Astrocyte of the cerebellum (primary cell): Measurements from ENCODE around the gene CLEC4A.
"Not testable (repeated sequence)": the region's sequence is repeated elsewhere in the genome, so short reads cannot be mapped to it uniquely, and the experiment has no call there.

Experiments
- DNase-seq: peaks from one replicate; pipeline ENCODE4 v3.0.0-alpha.2; 2011; ENCODE audit warnings: low read depth
- H3K4me3 ChIP-seq: 2 replicates; pipeline ENCODE4 v1.5.1; 2011; ENCODE audit warnings: mild to moderate bottlenecking, low read depth, low read length, moderate library complexity
- in situ Hi-C: cut with HindIII; loops from 2 replicates; pipeline ENCODE4 v1.10.0; 2017; ENCODE audit warnings: low sequenced_read_pairs
- TF ChIP-seq, protein P1 (sequence below): IDR thresholded peaks from 2 replicates; pipeline ENCODE4 v1.5.1; 2012; ENCODE audit warnings: low read length, low read depth, moderate library complexity, mild to moderate bottlenecking; ENCODE audit errors: missing control alignments

Gene CLEC4A

DNA sequence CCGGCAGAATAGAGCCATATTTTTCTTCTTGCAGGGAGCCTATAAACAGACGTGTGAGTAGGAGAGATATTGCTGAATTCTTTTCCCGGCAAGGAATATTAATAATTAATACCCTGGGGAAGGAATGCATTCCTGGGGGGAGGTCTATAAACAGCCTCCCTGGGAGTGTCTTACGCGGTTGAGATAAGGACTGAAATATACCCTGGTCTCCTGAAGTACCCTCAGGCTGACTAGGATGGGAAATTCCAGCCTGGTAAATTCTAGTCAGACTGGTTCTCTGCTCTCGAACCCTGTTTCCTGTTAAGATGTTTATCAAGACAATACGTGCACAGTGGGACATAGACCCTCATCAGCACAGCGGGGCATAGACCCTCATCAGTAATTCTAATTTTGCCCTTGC, 18.2 kb downstream of the CLEC4A start:
- H3K4me3 ChIP-seq, in situ Hi-C loops, DNase-seq: not testable (repeated sequence)

DNA sequence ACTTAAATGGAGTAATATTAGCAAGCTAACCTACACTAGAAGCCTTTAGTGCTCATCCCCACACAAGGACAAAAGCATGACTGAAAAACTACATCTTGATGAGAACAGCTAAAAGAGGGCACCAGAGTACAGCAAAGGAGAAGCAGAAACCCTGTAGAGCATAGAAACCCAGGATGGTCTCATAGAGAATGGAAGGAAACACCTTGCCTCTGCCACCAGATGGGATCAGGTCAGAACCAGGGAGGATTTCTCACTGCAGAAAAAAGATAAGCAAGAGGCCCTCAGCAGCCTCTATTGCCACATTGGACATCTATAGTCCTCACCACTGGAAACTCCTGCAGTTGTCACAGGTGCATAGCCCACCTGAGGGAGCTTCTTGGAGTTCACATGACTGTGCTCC, 19.8 kb downstream of the CLEC4A start:
- TF ChIP-seq, protein P1, sequence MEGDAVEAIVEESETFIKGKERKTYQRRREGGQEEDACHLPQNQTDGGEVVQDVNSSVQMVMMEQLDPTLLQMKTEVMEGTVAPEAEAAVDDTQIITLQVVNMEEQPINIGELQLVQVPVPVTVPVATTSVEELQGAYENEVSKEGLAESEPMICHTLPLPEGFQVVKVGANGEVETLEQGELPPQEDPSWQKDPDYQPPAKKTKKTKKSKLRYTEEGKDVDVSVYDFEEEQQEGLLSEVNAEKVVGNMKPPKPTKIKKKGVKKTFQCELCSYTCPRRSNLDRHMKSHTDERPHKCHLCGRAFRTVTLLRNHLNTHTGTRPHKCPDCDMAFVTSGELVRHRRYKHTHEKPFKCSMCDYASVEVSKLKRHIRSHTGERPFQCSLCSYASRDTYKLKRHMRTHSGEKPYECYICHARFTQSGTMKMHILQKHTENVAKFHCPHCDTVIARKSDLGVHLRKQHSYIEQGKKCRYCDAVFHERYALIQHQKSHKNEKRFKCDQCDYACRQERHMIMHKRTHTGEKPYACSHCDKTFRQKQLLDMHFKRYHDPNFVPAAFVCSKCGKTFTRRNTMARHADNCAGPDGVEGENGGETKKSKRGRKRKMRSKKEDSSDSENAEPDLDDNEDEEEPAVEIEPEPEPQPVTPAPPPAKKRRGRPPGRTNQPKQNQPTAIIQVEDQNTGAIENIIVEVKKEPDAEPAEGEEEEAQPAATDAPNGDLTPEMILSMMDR, result no peak
- DNase-seq, result no peak

DNA sequence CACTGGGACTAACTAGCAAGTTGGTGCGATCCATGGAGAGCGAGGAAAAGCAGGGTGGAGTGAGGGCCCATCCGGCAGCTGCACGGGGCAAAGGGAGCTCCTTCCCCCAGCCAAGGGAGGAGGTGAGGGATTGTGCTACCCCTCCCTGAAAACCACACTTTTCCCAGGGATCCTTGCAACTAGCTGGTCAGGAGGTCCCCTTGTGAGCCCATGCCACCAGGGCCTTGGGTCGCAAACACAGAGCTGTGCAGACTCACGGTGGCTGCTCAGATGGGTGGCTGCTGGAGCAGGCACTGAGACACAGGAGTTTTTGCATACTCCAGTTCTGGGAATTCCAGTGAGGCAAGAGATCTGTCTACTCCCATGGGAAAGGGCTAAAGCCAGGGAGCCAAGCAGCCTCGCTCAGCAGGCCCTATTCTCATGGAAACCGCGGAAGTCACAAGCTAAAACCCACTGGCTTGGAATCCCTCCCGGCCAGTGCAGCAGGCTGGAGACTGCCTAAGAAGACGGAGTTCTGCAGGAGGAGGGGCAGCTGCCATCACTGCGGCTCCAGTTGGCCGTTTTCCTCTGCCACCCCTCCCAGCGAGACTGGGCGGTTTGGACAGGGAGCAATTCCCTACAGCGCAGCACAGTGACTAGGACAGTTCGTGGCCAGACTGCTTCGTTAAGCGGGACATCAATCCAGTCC, 22.5 kb downstream of the CLEC4A start:
- peak; percentile 98 for DNase-seq
- peak overlapping the region; percentile 4 for H3K4me3 ChIP-seq
- TF ChIP-seq, protein P1, result no peak
- in situ Hi-C loops, result no loop called here

More for the DNA sequence above, 19.8 kb downstream of the CLEC4A start:
- no peak overlapping the region for H3K4me3 ChIP-seq
- in situ Hi-C loops, result no loop called here

GRCh38 chr12:8146442-8146771, 23.0 kb downstream of the CLEC4A start:
- H3K4me3 ChIP-seq, result peak overlapping the region; percentile 4
- in situ Hi-C loops, result no loop called here
- TF ChIP-seq, protein P1, result no peak
- DNase-seq, result no peak

DNA sequence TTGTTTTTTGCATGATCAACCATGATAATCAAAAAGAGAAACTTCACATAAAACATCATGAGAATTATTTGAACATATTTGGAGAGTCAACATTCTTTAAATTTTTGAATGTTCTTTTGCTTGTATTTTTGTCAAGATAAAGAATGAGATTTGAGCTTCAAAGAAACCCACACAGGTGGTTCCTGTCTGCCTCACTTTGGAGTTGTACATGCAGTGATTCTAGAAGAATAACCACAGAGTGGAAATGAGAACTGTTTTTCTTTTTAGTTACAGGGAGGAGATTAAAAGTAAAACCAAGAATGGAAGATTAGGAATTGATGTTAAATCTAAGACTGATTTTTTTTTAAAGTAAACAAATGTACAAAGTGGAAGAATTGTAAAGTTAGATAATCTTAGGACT, 31.1 kb downstream of the CLEC4A start:
- DNase-seq, result no peak

GRCh38 chr12:8156416-8156815, 33.0 kb downstream of the CLEC4A start:
- in situ Hi-C loops, result no loop called here
- DNase-seq, result no peak
- no peak overlapping the region for H3K4me3 ChIP-seq
- TF ChIP-seq, protein P1, result no peak

More for the DNA sequence above, 31.1 kb downstream of the CLEC4A start:
- H3K4me3 ChIP-seq, result no peak overlapping the region
- TF ChIP-seq, protein P1, result no peak
- in situ Hi-C loops, result no loop called here

GRCh38 chr12:8156845-8157244, 33.4 kb downstream of the CLEC4A start, which contains the start of gene ZNF705A:
Gene ZNF705A, plus strand, starts transcription at chr12:8157015. Its CDS starts 15,611 bp downstream, at chr12:8172626.
- no peak within 1 kb of the TSS for H3K4me3 ChIP-seq
- in situ Hi-C loops, result no loop called here
- peak; percentile 40 for DNase-seq
- TF ChIP-seq, protein P1, result no peak
